HG02798 (cell line): ENCODE results near the gene MST1R.
"Not testable (repeated sequence)": the region's sequence is repeated elsewhere in the genome, so short reads cannot be mapped to it uniquely, and the experiment has no call there.

Source experiments
- ATAC-seq: cut with Tn5 transposase; IDR thresholded peaks from one replicate; pipeline ENCODE4 v1.9.1; 2021; ENCODE audit warnings: mild to moderate bottlenecking; ENCODE audit not compliant: unreplicated experiment, poor library complexity

The MST1R gene

GRCh38 chr3:49903451-49904424 is at the start of gene MST1R:
Gene MST1R (minus strand): TSS chr3:49903873. CDS start chr3:49903609, 264 bp downstream.
- peak; percentile 76 for ATAC-seq

- no peak for ATAC-seq
Measured at GRCh38 chr3:49952924-49953323, 49.3 kb upstream of the MST1R start.

GRCh38 chr3:49942651-49943050 is 39.0 kb upstream of the MST1R start:
- no peak for ATAC-seq

- ATAC-seq: no peak
Measured at GRCh38 chr3:49940667-49941249, 37.1 kb upstream of the MST1R start.

GRCh38 chr3:49939858-49940666 is 36.4 kb upstream of the MST1R start, which contains the start of gene RBM6:
Gene RBM6 (plus strand): TSS chr3:49940150. CDS start chr3:49962642, 22,492 bp downstream.
- ATAC-seq: peak; percentile 95

- ATAC-seq: no peak
Measured at GRCh38 chr3:49937090-49937489, 33.4 kb upstream of the MST1R start.

GRCh38 chr3:49932281-49932680 is 28.6 kb upstream of the MST1R start:
- not testable (repeated sequence) for ATAC-seq

GRCh38 chr3:49930922-49931321 is 27.2 kb upstream of the MST1R start:
- no peak for ATAC-seq

- no peak for ATAC-seq
Measured at GRCh38 chr3:49930168-49930690, 26.6 kb upstream of the MST1R start.

GRCh38 chr3:49929291-49930167 is 25.9 kb upstream of the MST1R start, which contains the start of gene MON1A:
Gene MON1A (minus strand): TSS chr3:49929811. CDS start chr3:49913346, 16,465 bp downstream.
- peak; percentile 92 for ATAC-seq

GRCh38 chr3:49928481-49929017 is 24.9 kb upstream of the MST1R start:
- no peak for ATAC-seq

- no peak for ATAC-seq
Measured at GRCh38 chr3:49927798-49928197, 24.1 kb upstream of the MST1R start.

GRCh38 chr3:49926117-49926728 is 22.6 kb upstream of the MST1R start:
- ATAC-seq: no peak

- no peak for ATAC-seq
Measured at GRCh38 chr3:49925485-49925884, 21.8 kb upstream of the MST1R start.

GRCh38 chr3:49924683-49925082 is 21.0 kb upstream of the MST1R start:
- no peak for ATAC-seq

GRCh38 chr3:49917806-49918590 is 14.3 kb upstream of the MST1R start:
- ATAC-seq: not testable (repeated sequence)

- ATAC-seq: no peak
Measured at GRCh38 chr3:49916686-49917085, 13.0 kb upstream of the MST1R start.

GRCh38 chr3:49914906-49915305 is 11.2 kb upstream of the MST1R start:
- ATAC-seq: no peak
